ENCODE measurements around the gene CHI3L2.

- TF ChIP-seq POLR2AphosphoS5 (IDR thresholded peaks at IDR 0.05; ENCODE audit: low read depth, low read length): no peak
- no peak for TF ChIP-seq REST (IDR thresholded peaks at IDR 0.05; ENCODE audit: insufficient read depth in 1 of 2, low read depth in 2 of 2, low read length in 2 of 2)
- no peak for TF ChIP-seq TAF1 (IDR thresholded peaks at IDR 0.05; ENCODE audit: borderline replicate concordance, insufficient read depth, low read length)
- no peak for TF ChIP-seq SIN3A (IDR thresholded peaks at IDR 0.05; ENCODE audit: borderline replicate concordance, insufficient read depth, low read length)
These were observed 10.8 kb upstream of the CHI3L2 start for GRCh38 chr1:111216751-111217150.
